HG03354 (cell line): ENCODE measurements around the gene SLC6A3.
"Not testable (repeated sequence)": the region's sequence is repeated elsewhere in the genome, so short reads cannot be mapped to it uniquely, and the experiment has no call there.

Experiments
- ATAC-seq: cut with Tn5 transposase; IDR thresholded peaks from one replicate; pipeline ENCODE4 v1.9.1; 2021; ENCODE audit warnings: mild to moderate bottlenecking; ENCODE audit not compliant: unreplicated experiment, poor library complexity, severe bottlenecking

SLC6A3 gene

GRCh38 chr5:1429066-1429465, 16.2 kb downstream of the SLC6A3 start:
- no peak for ATAC-seq

GRCh38 chr5:1428107-1428506, 17.1 kb downstream of the SLC6A3 start:
- ATAC-seq, result no peak

GRCh38 chr5:1424716-1425115, 20.5 kb downstream of the SLC6A3 start:
- ATAC-seq, result no peak

GRCh38 chr5:1423901-1424603, 21.2 kb downstream of the SLC6A3 start:
- ATAC-seq, result no peak

DNA sequence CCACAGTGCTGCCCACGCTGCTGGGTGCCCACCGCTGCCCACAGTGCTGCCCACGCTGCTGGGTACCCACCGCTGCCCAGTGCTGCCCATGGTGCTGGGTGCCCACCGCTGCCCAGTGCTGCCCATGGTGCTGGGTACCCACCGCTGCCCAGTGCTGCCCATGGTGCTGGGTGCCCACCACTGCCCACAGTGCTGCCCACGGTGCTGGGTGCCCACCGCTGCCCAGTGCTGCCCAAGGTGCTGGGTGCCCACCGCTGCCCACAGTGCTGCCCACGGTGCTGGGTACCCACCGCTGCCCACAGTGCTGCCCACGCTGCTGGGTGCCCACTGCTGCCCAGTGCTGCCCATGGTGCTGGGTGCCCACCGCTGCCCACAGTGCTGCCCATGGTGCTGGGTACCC, 22.7 kb downstream of the SLC6A3 start:
- ATAC-seq, result not testable (repeated sequence)

- ATAC-seq, result no peak
Observed at GRCh38 chr5:1421521-1422341, 23.5 kb downstream of the SLC6A3 start.

DNA sequence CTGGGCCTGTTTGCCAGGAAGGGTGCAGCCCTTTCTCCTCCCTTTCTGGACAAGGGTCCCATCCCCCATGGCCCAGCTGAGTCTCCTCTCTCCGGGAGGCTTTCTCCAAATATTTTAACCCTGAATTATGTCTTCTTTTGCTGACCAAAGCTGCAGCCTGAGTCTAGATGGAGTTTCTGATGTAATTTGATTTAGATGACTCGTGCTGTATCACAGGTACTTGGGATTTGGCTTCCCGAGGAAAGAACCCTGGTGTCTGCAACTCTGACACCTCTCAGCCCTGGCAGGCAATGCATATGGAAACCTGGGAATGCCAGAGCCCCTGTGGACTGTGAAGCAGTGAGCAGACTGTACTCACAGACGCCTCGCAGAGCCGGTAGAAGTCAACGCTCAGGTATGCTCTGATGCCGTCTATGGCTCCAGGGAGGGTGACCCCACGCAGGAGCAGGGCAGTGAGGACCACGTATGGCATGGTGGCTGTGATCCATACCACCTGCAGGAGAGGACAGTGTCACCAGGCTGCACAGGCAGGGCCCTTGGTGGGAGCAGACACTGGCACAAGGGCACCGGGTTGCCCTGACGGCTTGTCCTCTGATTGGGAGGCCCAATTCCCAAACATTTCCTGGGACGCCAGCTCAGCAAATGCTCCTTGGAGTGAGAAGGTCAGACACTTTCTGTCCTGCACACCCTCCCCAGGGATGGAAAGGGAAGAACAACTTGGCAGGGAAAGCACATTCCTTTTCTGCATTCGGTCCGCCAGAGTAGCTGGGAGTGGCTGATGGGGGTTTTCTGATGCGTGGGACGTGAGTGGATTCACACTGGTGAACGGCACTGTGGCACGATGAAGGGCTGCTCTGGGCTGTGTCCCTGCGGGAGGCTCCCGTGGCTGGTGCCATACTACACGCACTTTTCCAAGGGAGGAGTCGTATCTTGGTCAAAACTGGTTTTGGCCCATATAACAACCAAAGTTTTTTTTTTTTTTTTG, 24.7 kb downstream of the SLC6A3 start:
- no peak for ATAC-seq

DNA sequence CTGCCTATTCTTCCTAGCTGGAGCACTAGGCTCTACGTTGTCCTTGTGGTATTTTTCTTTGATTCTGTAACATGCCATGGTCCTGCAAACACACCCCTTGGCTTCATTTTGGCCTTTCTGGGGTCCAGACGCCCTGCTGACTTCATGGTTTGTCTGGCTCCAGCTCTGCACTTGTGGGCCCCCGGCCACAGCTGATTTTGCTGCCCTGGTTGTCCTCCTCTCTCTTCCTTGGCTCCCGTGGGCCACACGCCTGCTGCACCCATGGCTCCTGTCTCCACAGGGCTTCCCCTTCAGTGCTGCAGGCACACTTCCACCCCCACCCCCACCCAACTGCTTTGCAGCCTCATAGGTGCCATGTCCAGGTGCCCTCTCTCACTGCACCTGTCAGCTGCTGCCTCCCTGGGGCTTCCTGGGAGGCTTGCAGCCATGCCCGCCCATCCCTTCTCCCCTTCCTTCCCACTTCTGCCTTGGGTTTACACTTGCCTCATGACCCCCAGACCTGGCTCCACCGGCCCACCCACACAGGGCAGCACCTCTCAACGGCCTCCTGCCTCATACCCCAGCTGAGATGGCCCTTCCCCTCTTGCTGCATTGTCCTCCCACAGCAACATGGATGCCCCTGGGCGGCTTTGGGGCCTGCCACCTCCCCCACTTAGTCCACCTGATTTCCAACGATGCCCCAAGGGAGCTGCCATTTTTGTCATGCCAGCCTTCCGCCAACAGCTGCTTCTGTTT, 25.6 kb downstream of the SLC6A3 start:
- ATAC-seq, result no peak

DNA sequence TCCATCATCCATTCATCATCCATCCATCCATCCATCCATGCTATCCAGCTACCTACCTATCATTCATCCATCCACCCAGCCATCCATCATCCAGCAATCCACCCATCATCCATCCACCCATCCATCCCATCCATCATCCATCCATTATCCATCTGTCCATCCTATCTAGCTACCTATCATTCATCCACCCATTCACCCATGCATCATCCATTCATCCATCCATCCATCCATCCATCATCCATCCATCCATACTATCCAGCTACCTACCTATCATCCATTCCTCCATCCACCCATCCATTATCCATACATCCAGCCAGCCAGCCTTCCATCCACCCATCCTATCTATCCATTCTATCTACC, 26.3 kb downstream of the SLC6A3 start:
- no peak for ATAC-seq

DNA sequence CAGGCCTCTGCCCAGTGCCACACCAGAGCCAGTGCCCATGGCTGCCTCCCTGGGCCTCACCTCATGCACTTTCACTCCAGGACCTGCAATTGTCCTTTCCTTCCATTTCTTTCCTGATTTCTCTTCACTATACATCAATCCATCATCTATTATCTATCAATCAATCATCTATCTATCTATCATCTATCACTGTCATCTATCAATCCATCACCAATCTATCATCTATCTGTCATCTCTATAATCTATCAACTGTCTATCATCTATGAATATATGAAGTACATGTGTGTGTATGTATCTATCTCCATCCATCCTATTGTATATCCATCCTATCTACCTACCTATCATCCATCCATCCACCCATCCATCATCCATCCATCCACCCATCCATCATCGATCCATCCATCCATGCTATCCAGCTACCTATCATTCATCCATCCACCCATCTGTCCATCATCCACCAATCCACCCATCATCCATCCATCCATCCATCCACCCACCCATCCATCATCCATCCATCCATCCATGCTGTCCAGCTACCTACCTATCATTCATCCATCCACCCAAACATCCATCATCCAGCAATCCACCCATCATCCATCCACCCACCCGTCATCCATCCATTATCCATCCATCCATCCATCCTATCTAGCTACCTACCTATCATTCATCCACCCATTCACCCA, 26.9 kb downstream of the SLC6A3 start:
- ATAC-seq, result no peak

DNA sequence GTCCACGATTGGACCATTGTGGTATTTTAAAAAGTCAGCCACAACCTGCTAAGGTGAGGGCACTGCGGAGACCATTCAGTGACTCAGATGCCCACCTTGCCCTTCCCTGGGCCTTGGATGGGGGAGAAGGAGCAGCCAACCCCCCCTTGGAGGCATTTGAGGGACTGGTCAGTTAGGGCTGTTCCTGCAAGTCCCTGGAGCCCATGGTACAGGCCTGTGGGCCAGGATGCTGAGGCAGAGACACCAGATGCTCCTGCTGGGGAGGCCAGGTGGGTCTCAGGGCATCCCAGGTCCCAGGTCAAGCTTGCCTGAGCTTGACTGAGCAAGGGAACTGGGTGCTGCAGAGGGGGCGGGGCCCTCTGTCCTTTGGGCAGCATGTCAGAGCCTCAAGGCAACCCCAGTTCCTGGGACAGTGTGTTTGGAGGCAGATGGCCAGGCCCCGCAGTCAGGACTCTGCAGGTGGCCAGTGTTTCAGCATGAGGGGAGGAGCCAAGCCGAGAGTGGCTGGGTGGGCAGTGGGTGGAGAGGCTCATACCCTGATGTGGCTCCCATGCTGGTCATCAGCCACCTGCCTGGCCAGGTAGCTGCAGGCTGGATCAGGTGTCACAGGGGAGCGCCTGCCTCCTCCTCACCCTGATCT, 27.5 kb downstream of the SLC6A3 start:
- no peak for ATAC-seq

DNA sequence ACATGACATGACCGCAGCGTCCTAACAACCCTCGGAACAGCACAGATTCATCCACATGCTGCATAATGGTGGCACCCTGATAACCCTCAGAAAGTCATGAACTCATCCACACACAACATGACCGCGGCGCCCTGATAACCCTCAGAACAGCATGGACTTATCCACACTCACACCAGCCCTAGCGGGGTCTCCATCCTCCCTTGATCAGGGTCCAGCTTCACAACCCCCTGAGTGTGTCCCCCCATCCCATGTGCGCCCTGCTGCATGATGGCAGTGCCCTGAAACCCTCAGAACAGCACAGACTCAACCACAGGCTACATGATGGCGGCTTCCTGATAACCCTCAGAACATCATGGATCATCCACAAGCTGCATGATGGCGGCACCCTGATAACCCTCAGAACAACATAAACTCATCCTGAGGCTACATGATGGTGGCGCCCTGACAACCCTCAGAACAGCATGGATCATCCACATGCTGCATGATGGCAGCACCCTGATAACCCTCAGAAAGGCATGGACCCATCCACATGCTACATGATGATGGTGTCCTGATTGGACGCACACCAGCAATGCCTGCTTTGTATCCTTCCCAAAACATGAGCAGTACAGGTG, 28.3 kb downstream of the SLC6A3 start:
- ATAC-seq, result no peak

- no peak for ATAC-seq
Observed at GRCh38 chr5:1415626-1416360, 29.4 kb downstream of the SLC6A3 start.

DNA sequence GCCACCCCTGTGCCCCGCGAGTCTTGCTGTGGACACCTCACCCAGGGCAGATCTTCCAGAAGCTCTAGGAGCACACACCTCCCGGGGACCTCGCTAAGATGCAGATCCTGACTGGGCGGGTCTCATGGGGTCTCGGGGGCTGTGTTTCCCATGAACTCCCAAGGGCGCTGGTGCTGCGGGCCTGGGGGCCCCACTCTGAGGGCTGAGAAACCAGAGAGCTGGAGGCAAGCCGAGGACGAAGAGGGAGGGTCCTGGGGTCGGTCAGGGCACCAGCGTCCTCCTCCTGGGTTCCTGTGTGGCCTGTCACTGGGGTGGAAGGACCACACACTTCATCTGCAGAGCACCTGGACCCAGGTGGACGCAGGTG, 30.2 kb downstream of the SLC6A3 start:
- ATAC-seq, result no peak

- ATAC-seq, result no peak
Observed at GRCh38 chr5:1414311-1415058, 30.8 kb downstream of the SLC6A3 start.

DNA sequence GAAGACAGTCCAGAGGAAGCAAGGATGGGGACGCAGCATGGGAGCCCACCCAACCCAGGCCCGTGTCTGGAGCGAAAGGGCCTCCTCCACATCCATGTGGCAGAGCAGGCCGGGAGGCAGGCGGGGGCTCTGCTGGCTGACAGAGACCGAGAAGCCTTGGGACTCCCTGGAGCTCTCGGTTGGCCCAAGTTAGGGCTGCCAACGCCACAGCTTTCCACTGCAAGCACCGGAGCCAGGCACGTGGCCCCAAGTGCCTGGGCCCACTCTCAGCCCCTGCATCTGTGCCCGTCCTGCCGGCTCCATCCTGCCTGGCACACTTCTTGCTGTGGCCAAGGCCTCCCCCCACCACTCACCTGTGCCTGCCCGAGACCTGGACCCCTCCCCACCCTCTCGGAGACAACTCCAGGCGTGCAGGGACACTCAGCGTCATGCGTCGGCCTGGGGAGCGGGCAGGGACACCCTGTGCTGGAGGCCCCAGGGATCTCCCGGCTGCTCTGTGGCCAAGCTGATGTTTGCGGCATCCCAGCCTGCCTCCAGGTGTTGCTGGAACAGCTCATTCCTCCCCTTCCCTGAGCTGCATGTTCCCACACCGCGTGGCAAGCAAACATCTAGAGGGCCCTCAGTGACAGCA, 31.5 kb downstream of the SLC6A3 start:
- ATAC-seq, result no peak
